OCI-M2 (cell line): ENCODE data around the gene LYPLA2.
A peak's percentile ranks its signal among the peaks of the same experiment; 100 is the strongest.

Source experiments
- DNase-seq: peaks from one replicate; lab custom pipeline; 2025; ENCODE audit not compliant: unreplicated experiment; lab: John Stamatoyannopoulos, UW

LYPLA2 gene

DNA sequence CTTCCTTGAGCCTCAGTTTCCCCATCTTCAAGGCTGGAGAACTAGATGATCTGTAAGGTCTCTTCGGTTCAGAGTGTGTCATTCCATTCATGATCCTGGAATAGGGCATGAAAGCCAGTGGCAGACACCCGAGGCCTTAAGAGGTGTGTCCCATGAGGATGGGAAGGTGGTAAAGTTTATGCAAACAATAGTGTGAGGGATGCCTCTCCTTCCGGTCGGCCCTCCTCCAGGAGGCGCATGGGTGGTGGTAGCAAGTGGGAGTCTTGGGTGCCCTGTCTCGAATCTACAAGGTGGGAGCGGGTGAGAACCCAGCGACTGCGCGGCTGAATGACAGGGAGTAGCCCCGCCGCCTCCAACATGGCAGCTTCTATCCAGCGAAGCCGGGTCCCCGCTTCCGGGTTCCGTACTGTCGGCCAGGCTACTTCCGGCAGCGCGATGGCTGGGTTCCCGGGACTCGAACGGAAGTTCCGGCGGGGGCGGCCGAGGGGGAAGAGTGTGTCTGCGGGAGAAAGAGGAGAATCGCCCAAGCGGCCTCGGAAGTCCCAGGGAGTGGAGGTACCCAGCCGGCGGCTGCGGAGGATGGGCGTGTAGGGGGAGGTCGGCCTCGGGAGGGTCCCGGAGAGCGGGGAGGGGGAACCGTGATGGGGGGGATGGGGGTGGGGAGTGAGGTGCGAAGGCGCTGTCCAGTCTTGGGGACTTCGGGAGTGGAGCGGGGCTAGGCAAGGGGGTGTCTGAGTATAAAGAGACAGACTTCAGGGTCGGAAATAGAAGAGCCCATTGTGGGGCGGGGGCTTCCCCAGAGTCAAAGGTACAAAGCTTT lies at the start of gene LYPLA2:
TSS of gene LYPLA2 (plus strand) at position 450 of the 820 bp plus-strand sequence. CDS start 1,538 bp downstream, outside the sequence.
- DNase-seq = no peak

DNA sequence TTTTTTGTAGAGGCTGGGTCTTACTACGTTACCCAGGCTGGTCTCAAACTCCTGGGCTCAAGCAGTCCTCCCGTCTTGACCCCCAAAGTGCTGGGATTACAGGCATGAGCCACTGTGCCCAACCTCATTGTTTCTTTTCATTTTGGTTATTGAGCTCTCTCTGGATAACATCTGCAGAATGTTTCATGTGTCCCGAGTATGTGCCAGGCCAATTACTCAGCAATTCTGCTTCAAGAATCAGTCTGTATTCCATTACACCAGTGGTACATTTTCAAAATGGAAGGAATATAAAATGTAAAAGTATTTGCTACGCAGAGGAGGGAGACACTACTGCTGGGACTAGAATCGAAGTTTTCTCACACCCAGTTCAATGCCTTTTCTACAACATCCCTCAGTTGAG lies 49.3 kb upstream of the LYPLA2 start:
- no peak for DNase-seq

DNA sequence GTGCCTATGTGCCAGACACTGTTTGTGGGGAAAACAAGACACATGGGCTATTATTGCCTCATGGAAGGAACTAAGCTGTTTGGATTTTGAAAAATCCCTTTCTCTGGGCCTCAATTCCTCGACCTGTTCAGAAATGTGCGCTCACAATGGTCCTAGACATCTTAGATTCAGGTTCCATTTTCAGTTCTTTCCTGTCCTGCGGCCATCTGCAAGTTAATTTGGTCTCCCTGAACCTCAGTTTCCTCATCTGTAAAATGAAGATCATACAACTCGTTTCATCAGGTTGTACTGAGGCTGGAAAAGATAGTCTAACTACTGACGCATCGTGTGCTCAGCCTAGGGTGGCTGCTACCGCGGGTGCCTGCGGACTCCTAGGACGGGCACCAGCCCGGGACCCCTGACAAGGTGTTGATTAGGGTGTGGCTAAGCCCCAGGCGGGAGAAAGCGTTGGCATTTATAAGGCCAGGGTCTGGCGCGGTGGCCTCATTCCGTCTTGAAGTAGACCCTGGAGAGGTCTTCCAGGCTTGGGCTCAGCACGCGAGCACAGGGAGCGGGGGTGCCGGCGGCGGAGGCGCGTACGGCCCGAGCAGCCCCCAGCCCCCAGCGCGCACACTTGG lies 48.2 kb upstream of the LYPLA2 start:
- DNase-seq = no peak

DNA sequence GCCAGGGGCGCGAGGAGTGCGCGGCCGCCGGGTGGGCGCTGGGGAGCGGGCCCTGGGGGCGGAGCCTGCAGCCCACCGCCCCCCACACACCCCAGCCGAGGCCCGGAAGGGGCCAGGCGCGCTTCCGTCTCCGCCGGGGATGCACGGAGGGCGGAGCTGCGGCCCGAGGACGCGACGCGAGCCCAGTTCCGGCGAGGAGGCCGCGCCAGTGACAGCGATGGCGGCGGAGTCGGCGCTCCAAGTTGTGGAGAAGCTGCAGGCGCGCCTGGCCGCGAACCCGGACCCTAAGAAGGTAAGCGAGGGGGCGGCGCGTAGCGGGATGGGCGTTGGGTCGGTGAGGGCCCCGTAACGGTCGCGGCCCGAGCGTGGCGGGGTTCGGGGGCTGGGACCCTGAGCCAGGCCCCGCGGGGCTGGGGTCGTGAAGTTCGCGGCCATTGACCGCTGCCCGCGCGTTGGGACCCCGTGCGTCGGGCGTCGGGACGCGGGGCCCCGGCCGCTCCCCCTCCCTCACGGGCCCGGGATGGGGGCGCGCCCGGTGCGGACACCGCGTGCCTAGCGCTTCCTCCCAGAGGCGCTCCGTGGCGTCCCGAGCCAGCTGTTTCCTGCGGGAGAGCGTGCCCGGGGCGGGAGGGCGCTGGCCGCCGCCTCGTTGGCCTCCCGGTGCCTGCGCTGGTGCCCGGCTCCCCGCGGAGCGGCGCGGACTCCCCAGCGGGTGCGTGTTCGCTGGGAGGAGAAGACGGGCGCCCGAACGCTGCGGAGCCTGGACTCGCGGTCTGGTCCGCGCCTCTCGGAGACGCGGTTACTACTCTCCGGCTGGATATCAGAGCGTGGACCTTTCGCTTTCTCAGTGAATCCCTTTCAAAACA lies 47.4 kb upstream of the LYPLA2 start, which contains the start of gene ELOA:
TSS of gene ELOA (plus strand) at position 185 of the 866 bp plus-strand sequence. CDS start at position 218, 33 bp downstream.
- DNase-seq = no peak

DNA sequence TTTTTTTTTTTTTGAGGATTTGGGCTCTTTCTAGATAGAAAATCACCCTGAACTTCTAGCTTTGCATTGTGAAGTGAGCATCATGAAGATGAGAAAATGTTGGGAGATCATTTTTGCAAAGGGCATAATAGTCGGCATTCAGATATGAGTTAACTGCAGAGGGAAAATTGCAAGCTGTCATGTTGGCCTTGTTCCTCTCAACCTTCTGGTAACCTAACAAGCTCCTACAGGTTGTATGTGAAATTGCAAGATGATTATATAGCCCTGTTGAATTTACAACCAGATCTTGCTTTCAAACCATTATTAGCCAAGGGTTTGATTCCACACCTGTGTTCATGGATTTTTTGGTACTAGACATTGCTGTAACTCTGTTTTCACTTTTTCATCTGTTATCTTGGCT lies 45.4 kb upstream of the LYPLA2 start:
- no peak for DNase-seq

DNA sequence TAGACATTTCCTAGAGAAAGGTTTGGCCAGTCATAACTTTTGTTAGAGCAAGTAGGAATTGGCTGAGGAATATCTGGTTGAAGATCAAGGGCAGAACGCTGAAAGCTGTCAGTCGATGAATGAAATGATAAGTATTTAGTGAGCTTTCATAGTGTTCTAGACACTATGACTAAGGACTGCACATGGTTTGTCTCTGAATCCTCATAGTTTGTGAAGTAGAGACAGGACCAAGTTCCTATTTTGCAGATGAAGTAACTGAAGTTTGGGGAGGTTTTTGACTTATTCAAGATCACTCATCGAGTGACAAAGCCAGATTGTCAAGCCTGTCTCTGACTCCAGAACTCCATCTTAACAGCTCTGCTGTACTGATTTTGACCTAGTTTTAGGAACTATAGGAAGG lies 42.9 kb upstream of the LYPLA2 start:
- DNase-seq = no peak

DNA sequence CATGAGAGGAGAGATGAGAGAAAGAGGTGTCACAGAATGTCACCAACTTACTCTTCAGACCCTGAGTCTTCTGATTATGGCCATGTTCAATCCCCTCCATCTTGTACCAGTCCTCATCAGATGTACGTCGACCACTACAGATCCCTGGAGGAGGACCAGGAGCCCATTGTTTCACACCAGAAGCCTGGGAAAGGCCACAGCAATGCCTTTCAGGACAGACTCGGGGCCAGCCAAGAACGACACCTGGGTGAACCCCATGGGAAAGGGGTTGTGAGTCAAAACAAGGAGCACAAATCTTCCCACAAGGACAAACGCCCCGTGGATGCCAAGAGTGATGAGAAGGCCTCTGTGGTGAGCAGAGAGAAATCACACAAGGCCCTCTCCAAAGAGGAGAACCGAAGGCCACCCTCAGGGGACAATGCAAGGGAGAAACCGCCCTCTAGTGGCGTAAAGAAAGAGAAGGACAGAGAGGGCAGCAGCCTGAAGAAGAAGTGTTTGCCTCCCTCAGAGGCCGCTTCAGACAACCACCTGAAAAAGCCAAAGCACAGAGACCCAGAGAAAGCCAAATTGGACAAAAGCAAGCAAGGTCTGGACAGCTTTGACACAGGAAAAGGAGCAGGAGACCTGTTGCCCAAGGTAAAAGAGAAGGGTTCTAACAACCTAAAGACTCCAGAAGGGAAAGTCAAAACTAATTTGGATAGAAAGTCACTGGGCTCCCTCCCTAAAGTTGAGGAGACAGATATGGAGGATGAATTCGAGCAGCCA lies 39.7 kb upstream of the LYPLA2 start:
- no peak for DNase-seq

DNA sequence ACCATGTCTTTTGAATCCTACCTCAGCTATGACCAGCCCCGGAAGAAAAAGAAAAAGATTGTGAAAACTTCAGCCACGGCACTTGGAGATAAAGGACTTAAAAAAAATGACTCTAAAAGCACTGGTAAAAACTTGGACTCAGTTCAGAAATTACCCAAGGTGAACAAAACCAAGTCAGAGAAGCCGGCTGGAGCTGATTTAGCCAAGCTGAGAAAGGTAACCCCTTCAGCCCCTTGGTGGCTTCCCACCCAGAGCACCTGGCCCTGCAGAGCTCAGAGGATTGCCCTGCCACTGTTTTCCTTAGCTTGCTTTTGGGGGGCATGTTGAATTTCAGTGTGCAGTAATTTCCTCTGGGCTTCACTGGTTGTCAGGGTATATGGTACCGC lies 39.1 kb upstream of the LYPLA2 start:
- no peak for DNase-seq

DNA sequence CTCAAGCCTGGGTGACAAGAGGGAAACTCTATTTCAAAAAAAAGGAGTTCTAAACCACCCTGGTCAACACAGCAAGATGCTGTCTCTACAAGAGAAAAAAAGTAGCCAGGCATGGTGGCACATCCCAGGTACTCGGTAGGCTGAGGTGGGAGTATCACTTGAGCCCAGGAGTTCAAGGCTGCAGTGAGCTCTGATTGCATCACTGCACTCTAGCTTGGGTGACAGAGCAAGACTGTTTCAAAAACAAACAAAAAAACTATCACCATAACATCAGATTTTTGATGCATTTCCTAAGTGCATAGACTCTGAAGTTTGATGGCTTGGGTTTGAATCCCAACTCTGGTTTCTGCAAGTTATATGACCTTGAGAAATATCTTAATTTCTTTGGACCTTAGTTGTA lies 38.0 kb upstream of the LYPLA2 start:
- DNase-seq = no peak

DNA sequence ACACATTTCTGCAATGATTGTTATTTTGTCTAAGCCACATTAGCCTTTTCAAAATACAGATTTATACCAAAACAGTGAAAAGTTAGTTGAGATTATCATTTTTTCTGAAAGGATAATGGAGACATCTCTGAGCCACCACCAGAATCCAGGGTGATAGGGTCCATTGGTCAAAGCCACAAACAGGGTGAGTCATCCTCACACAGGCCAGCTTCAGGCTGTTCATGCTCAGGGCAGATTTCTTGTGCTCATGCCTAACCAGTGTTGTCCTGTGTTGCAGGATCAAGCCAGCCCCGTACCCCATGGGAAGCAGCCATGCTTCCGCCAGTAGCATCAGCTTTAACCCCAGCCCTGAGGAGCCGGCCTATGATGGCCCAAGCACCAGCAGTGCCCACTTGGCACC lies 34.3 kb upstream of the LYPLA2 start:
- no peak for DNase-seq

DNA sequence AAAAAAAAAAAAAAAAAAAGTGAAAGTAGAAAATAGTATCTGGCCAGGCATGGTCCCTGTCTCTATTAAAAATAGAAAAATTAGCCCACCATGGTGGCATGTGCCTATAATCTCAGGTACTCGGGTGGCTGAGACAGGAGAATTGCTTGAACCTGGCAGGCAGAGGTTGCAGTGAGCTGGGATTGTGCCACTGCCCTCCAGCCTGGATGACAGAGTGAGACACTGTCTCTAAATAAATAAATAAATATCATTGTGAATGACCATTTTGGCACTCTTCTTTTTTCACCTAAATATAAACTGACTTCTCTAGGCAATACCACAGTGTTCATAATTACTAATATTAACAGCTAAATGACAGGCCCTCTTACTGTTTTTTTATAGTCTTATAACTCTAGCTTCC lies 33.1 kb upstream of the LYPLA2 start:
- DNase-seq = no peak

DNA sequence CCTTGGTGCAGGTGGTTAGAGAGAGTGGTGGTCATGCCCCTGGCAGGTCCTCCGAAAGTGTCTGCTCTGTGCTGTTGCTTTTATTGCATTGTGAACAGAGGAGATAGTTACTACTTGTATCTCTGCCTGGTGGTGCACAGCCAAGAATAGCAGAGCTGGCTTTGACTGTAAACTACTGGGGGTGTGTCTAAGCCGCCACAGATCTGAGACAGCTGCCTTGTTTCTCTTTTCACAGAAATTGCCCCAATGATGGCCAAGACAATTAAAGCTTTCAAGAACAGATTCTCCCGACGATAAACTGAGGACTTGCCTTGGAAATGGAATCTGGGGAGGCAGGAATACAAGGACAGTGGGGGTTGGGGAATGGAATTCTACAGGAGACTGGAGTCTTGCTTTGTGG lies 31.7 kb upstream of the LYPLA2 start:
- no peak for DNase-seq

DNA sequence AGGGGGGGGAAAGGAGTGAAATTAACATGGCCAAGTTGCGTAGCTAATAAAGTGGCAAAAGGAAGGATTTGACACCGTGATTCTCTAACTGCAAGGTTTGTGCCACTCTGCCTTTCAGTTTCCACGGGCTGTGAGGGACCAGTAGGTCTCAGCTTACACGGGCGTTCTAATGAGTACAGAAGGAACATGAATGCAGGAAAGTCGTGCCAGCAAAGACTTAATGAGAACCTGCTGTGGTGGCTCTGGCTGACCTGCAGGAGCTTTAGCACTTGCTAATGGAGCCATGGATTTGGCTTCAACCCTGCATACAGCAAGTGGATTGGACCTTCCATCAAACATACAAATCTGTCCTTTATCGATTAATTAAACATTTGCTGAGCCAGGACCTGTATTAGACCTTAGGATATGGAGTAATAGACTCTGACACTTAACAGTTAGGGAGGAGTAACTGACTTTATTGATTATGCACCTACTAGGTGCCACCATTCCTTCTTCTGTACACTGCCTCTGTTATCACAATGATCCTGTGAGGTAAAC lies 27.8 kb upstream of the LYPLA2 start:
- no peak for DNase-seq

DNA sequence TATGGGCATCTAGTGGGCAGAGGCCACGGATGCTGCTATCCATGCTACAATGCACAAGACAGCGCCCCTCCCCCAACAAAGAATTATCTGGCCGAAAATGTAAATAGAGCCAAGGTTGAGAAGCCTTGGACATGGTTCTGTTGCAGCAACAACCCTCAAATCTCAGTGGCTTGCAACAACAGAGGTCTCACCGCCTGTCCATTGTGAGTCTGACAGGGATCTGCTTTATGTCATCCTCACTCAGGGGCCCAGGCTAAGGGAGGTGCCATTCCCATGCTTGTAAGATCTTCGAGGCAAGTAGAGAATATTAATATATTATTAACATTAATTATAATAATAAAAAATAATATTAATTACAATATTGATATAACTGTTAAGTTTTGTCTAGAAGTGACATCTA lies 22.2 kb upstream of the LYPLA2 start:
- no peak for DNase-seq

DNA sequence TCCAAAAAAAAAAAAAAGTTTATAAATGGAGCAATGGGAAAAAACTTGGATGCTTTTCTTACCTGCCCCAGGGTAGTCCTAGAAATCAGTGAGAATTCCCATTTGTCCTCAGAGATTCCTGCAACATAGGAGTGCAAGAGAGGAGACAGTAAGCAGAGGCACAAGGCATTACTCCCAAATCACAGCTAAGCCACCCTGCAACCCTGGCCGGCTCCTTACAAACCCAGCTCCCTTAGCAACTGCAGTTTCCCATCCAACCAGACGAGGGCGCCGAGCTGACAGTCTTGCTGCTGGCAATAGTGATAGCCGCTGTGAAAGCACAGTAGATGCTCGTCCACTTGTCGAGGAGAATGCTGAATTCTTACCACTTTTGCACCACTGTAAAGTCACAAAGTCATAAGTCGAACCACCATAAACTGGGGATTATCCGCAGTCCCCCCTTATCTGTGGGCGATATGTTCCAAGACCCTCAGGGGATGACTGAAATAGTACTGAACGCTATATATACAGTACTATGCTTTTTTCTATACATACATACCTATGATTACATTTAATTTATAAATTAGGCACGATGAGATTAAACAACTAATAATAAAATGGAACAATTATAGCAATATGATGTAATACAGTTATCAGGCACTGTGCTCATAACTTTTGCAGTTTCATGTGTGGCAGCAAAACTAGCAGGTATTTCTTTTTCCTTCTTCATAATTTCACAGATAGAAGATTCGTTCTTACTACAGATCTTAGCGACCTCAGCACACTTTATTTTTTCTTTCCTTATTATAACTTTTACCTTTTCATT lies 18.7 kb upstream of the LYPLA2 start:
- DNase-seq = peak; percentile 46

DNA sequence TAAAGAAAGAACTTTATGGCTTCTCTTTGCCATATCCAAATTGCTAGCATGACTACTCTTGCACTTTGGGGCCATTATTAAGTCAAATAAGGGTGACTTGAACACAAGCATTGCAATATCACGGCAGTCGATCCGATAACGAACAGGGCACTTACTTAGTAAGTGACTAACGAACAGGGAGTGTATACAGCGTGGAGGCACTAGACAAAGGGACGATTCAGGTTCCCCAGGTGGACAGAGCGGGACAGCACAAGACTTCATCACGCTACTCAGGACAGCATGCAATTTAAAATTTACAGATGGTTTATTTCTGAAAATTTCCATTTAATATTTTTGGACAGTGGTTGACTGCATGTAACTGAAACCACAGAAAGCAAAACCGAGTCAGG lies 18.1 kb upstream of the LYPLA2 start:
- DNase-seq = no peak

DNA sequence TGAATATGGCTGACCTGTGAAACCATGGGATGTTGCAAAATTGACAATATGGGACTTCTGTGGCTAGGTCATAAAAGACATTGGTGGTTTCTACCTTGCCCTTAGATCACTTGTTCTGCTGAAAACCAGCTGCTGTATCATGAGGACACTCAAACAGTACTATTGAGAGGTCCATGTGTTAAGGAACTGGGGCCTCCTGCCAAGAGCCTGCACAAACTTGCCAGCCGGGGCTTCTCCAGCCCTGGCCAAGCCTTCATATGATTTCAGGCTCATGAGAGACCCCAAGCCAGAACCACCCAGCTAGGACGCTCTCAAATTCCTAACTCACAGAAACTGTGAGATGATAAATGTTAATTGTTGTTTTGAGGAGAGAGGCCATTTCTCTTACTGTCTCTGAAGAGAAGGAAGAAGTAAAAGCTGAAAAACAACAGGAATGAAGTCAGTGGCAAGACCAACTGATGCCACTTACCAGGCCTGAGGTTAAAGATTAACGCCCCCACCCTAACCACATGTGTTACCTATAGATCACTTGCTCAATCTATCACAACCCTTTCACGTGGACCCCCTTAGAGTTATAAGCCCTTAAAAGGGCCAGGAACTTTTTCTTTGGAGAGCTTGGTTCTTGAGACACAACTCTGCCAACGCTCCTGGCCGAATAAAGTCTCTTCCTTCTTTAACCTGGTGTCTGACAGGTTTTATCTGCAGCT lies 16.6 kb upstream of the LYPLA2 start:
- no peak for DNase-seq

DNA sequence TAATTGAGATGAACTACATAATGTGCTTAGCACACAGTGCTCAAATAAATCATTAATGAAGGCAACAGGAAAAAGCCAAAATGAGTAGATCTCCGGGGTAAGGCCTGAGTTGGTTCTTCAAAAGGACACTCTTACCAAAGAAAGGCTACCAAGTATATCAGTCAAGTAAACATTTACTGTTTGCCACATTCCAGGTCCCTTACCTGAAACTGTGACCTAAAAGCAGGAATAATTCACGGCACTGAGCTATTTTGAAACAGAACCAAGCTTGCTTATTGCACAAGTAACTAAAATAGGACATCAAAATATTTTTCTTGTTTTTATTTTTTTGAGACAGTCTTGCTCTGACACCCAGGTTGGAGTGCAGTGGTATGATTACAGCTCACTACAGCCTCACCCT lies 14.7 kb upstream of the LYPLA2 start:
- DNase-seq = no peak
